SU-DHL-6 (cell line): ENCODE measurements around the gene ZNF507.
A peak's percentile ranks its signal among the peaks of the same experiment; 100 is the strongest.

ENCODE experiments used
- H2AFZ ChIP-seq: fragments of 200-600 bp; sonication (generic); 2 replicates; pipeline ENCODE4 v1.6.1; 2014; ENCODE audit warnings: low read depth, mild to moderate bottlenecking, moderate library complexity, mixed read lengths, antibody characterized with exemption, low read length; ENCODE audit not compliant: severe bottlenecking
- H3F3A ChIP-seq: fragments of 200-600 bp; shearing (Covaris generic); 2 replicates; pipeline ENCODE4 v1.6.0; 2016; ENCODE audit warnings: antibody characterized with exemption, mild to moderate bottlenecking; ENCODE audit not compliant: insufficient read depth
- H3K27ac ChIP-seq: fragments of 200-600 bp; sonication (generic); 2 replicates; pipeline ENCODE4 v1.5.1; 2016; ENCODE audit warnings: low read depth, mild to moderate bottlenecking, low read length, moderate library complexity, mixed read lengths
- H3K27me3 ChIP-seq: fragments of 200-600 bp; sonication (generic), shearing (Covaris generic); 2 replicates; pipeline ENCODE4 v1.6.0; 2014; ENCODE audit warnings: mild to moderate bottlenecking, low read length
- H3K36me3 ChIP-seq: fragments of 200-600 bp; sonication (generic); 2 replicates; pipeline ENCODE4 v1.6.1; 2014; ENCODE audit warnings: mild to moderate bottlenecking, low read length, mixed read lengths
- H3K4me2 ChIP-seq: fragments of 300-600, 200-600 bp; shearing (Covaris generic), sonication (generic); 2 replicates; pipeline ENCODE4 v1.6.0; 2014; ENCODE audit warnings: low read length, low read depth, mild to moderate bottlenecking; ENCODE audit not compliant: poor library complexity, severe bottlenecking
- H3K4me3 ChIP-seq: fragments of 200-600 bp; sonication (generic); 2 replicates; pipeline ENCODE4 v1.5.1; 2014; ENCODE audit warnings: antibody characterized with exemption, low read length, mild to moderate bottlenecking, mixed read lengths; ENCODE audit not compliant: insufficient read depth, poor library complexity, severe bottlenecking
- H3K79me2 ChIP-seq: fragments of 200-600 bp; sonication (generic); 2 replicates; pipeline ENCODE4 v1.6.1; 2014; ENCODE audit warnings: mild to moderate bottlenecking, low read length, moderate library complexity; ENCODE audit not compliant: insufficient read depth
- H3K9ac ChIP-seq: fragments of 200-600 bp; sonication (generic); 2 replicates; pipeline ENCODE4 v1.7.0; 2014; ENCODE audit warnings: mild to moderate bottlenecking, low read length
- H3K9me2 ChIP-seq: fragments of 200-600 bp; sonication (generic); replicated peaks from 2 replicates; pipeline ENCODE4 v1.6.1; 2014; ENCODE audit warnings: low read length; ENCODE audit not compliant: insufficient read depth
- H3K9me3 ChIP-seq: fragments of 200-600 bp; sonication (generic); 2 replicates; pipeline ENCODE4 v1.6.1; 2014; ENCODE audit warnings: low read length, mixed read lengths; ENCODE audit not compliant: insufficient read depth
- H4K20me1 ChIP-seq: fragments of 200-600 bp; sonication (generic); 2 replicates; pipeline ENCODE4 v1.6.1; 2014; ENCODE audit warnings: low read depth, mild to moderate bottlenecking, antibody characterized with exemption, low read length, moderate library complexity, mixed read lengths
- EZH2phosphoT487 ChIP-seq: fragments of 200-600 bp; sonication (generic), shearing (Covaris generic); conservative IDR thresholded peaks from 2 replicates; pipeline ENCODE4 v1.6.1; 2018; ENCODE audit warnings: mild to moderate bottlenecking, antibody characterized with exemption, low read length, moderate library complexity, mixed read lengths
- TF ChIP-seq, protein P1 (sequence below): fragments of 200-600 bp; sonication (generic); IDR thresholded peaks from one replicate; pipeline ENCODE4 v1.5.1; 2017; ENCODE audit warnings: antibody characterized with exemption, mild to moderate bottlenecking, low read length, moderate library complexity; ENCODE audit not compliant: insufficient read depth, poor library complexity, severe bottlenecking

The ZNF507 gene

DNA sequence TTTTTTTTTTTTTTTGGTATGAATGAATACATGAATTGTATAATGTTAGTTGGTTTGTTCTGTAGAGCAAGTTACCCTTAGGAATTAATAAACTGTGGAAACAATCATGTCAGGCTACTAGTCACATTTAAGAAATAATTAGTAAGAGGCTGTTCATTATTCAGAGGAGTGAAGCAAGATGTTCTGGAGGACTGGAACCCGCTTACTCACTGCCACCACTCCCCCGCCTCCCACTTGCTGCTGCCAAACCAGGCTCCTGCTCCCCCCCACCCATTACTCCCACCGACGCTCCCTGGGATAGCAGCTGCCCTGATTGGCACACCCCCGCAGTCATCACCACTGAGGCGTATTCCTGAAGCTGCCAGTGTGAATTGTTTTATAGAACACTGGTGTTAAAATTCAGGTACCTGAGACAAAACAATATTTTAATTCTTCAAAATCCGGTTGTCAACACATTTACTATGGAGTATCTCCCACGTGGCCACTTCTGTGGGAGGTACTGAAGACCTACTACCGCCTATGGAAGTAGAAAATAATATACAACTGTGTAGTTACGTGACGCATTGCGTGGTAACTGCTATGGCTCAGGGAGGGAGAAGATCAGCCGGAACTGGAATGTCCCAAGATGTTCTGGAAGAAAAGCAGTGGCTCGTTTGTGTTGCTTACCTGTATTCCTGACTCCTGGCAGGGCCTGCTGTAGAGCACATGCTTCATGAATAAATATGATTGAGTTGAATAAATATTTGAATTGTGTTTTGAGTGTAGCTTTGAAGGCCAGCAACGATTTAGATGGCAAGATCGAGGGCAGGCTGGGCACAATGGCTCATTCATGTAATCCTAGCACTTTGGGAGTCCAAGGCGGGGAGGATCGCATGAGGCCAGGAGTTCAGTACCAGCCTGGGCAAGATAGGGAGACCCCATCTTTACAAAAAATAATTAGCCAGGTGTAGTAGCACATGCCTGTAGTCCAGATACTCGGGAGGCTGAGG is 61.9 kb downstream of the ZNF507 start:
- Histone ChIP-seq H3K27me3 (no peaks in the 10 kb centered on the region), H3K36me3 (peaks cover 22% of the 10 kb centered on the region; the same call in 1 of the 2 replicates), H3K79me2 (peaks cover 24% of the 10 kb centered on the region; the same call in 1 of the 2 replicates), H3K4me3 (peak overlapping the region; percentile 90), H3K4me2 (peak overlapping the region; percentile 82), H4K20me1 (no peaks in the 10 kb centered on the region), H3K9ac (peak overlapping the region; percentile 99; the same call in 1 of the 2 replicates), H3K9me3 (no peaks in the 10 kb centered on the region), H3F3A (no peaks in the 10 kb centered on the region), H3K27ac (no peak overlapping the region), H3K9me2 (no peaks in the 10 kb centered on the region), H2AFZ (no peak overlapping the region)
- TF ChIP-seq, protein P1, sequence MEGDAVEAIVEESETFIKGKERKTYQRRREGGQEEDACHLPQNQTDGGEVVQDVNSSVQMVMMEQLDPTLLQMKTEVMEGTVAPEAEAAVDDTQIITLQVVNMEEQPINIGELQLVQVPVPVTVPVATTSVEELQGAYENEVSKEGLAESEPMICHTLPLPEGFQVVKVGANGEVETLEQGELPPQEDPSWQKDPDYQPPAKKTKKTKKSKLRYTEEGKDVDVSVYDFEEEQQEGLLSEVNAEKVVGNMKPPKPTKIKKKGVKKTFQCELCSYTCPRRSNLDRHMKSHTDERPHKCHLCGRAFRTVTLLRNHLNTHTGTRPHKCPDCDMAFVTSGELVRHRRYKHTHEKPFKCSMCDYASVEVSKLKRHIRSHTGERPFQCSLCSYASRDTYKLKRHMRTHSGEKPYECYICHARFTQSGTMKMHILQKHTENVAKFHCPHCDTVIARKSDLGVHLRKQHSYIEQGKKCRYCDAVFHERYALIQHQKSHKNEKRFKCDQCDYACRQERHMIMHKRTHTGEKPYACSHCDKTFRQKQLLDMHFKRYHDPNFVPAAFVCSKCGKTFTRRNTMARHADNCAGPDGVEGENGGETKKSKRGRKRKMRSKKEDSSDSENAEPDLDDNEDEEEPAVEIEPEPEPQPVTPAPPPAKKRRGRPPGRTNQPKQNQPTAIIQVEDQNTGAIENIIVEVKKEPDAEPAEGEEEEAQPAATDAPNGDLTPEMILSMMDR, result no peak
- TF ChIP-seq EZH2phosphoT487, result no peak

DNA sequence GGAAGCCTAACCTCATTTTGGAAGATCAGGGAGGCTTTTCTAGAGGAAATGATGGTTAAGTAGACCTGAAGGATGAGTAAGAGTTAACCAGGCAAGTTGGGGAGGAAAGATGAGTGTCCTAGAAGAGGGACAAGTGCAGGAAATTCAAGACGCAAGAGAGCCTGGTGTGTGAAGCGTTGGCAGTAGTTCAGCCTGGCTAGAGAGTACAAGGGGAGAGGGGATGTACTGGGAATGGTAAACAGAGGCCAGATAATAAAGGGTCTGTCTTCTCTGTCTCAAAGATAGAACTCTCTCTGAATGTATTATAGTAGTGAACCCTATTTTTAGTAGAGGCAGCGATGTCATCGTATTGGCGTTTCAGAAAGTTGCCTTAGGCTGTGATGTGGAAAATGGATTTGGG is 69.8 kb downstream of the ZNF507 start:
- Histone ChIP-seq H3K9me2 (no peaks in the 10 kb centered on the region), H2AFZ (no peak overlapping the region), H3K27me3 (no peaks in the 10 kb centered on the region), H3K9ac (no peak overlapping the region), H3K4me3 (no peak overlapping the region), H3F3A (no peaks in the 10 kb centered on the region), H3K4me2 (no peak overlapping the region), H3K27ac (no peak overlapping the region), H3K79me2 (no peaks in the 10 kb centered on the region), H3K9me3 (no peaks in the 10 kb centered on the region), H3K36me3 (peaks cover 19% of the 10 kb centered on the region; the same call in 1 of the 2 replicates), H4K20me1 (peaks cover 4% of the 10 kb centered on the region; the same call in 1 of the 2 replicates)
- TF ChIP-seq, protein P1, result no peak
- TF ChIP-seq EZH2phosphoT487, result no peak

DNA sequence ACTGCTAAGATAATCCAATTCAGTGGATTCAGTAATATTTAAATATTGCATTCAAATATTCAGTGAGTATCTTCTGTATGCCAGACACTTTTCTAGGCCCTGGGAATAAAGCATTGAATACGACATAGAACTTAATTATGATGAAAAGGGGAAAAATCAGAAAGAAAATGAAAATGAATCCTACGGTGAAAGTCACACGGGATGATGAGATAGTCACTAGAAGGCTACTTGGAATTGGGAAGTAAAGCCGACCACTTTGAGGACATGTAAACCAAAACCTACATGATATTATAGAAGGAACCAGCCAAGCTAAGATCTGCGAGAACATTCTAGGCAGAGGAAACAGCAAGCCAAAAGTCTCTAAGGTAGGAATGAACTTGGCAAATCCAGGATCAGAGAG is 70.3 kb downstream of the ZNF507 start:
- no peak overlapping the region for H3K4me3 ChIP-seq
- no peak for TF ChIP-seq EZH2phosphoT487
- TF ChIP-seq, protein P1, result no peak
- H3K79me2 ChIP-seq, result no peaks in the 10 kb centered on the region
- H3K4me2 ChIP-seq, result no peak overlapping the region
- no peak overlapping the region for H2AFZ ChIP-seq
- no peak overlapping the region for H3K9ac ChIP-seq
- H3K27me3 ChIP-seq, result no peaks in the 10 kb centered on the region
- H3F3A ChIP-seq, result no peaks in the 10 kb centered on the region
- H3K9me3 ChIP-seq, result no peaks in the 10 kb centered on the region
- H3K27ac ChIP-seq, result no peak overlapping the region
- H3K9me2 ChIP-seq, result no peaks in the 10 kb centered on the region
- peaks cover 17% of the 10 kb centered on the region; the same call in 1 of the 2 replicates for H3K36me3 ChIP-seq
- H4K20me1 ChIP-seq, result peaks cover 4% of the 10 kb centered on the region; the same call in 1 of the 2 replicates
